ENCODE data around the gene KLK13. TPM values are rescaled to one million over a fixed set of nuclear protein-coding genes. Genes with fewer than 3 reads are reported as not detected.

KLK13 gene
- total and polyA plus RNA-seq, 2 of the 13 experiments (the other 11 are each of a cell fraction or from before 2014, with no cell fraction given) = 0.09 TPM; not detected in 1

- H3K9ac ChIP-seq (ENCODE audit: insufficient read depth, low read depth, low read length) = no peak overlapping the region
- TF ChIP-seq THRA (CRISPR knock-in tag; IDR thresholded peaks at IDR 0.05; ENCODE audit: borderline replicate concordance) = no peak
- TF ChIP-seq ZNF280D (CRISPR knock-in tag; IDR thresholded peaks at IDR 0.05) = no peak
- no peak overlapping the region for H3K4me3 ChIP-seq (replicated peaks in 1 of 3; ENCODE audit: insufficient read depth in 1 of 3, low read depth in 2 of 3, low read length in 3 of 3)
- ChIA-PET CTCF (ENCODE audit: low intra/inter-chr PET ratio, low total read pairs) (interaction anchor here (2.9 kb wide), 1 partner anchor 77 kb away, joined by 16 read pairs; no protein-coding TSS in a partner anchor), POLR2A (no interaction called here)
- DNase-seq (ENCODE audit: low spot score) (no peak), ATAC-seq (no peak), FAIRE-seq (no peak)
- intact Hi-C loops (cut with micrococcal nuclease; ENCODE audit: unreplicated experiment) = no loop called here
- in situ Hi-C loops (cut with HindIII; ENCODE audit: extremely low pct_ligation_motif_present, low pct_unique_long_range_greater_than_20kb) = loop anchor here (25.0 kb wide), 1 partner anchor 161 kb away; no protein-coding TSS in a partner anchor
- 0 out of 2 replicates have a peak, but pooled peaks cover 3% of the 10 kb centered on the region for H4K20me1 ChIP-seq (ENCODE audit: insufficient read depth, low read length)
- 97% methylated on average over 58 of the region's 78 CpGs for WGBS (ENCODE audit: low lambda C conversion rate)
- no peaks in the 10 kb centered on the region; a peak in 1 of 5 replicates for H3K27me3 ChIP-seq (ENCODE audit: control insufficient read depth in 1 of 2, insufficient read depth in 2 of 2, low read length in 2 of 2)
- peaks cover 3 to 18% of the 10 kb centered on the region in 2 experiments; a peak in 3 of 5 replicates for H3K36me3 ChIP-seq (replicated peaks in 1 of 2; ENCODE audit: control insufficient read depth in 1 of 2, insufficient read depth in 2 of 2, low read length in 2 of 2)
- no peak overlapping the region for H3K27ac ChIP-seq (ENCODE audit: extremely low read length, insufficient read depth, low read length)
- no peak overlapping the region for H3K4me2 ChIP-seq (ENCODE audit: low read depth, low read length)
- H3K79me2 ChIP-seq (ENCODE audit: insufficient read depth, low read length) = no peaks in the 10 kb centered on the region
- H3K4me1 ChIP-seq (ENCODE audit: insufficient read depth, low read length) = peaks cover 10% of the 10 kb centered on the region
- no peaks in the 10 kb centered on the region for H3K9me3 ChIP-seq (ENCODE audit: low read length)
- no peak overlapping the region for H2AFZ ChIP-seq (ENCODE audit: low read length)
- BruUV-seq (replicated peaks) = no TSS peak
Observed at GRCh38 chr19:51098365-51099046, 33.6 kb upstream of the KLK13 start.
